Body of pancreas (tissue), 4 donors: ENCODE measurements around the gene NPAS1. TPM values are rescaled to one million over a fixed set of nuclear protein-coding genes. Genes with fewer than 3 reads are reported as not detected.

Experiments
- ATAC-seq: fragments of 150-250 bp; one replicate; pipeline ENCODE4 v1.9.1; 2016
- DNase-seq, 4 donors: peaks; one replicate each; pipeline ENCODE4 v3.0.0-alpha.2; 2019
- H3K27ac ChIP-seq, 4 donors: fragments of 200-600 bp; sonication (generic); 1 replicate in 3 of 4; 2 replicates in 1 of 4; pipeline versions ENCODE4 v1.5.1 to v1.6.1; 2016 to 2019; ENCODE audit warnings: mild to moderate bottlenecking in 1 of 4, mixed read lengths in 1 of 4, moderate library complexity in 1 of 4
- H3K27me3 ChIP-seq, 2 donors: fragments of 200-600 bp; sonication (generic); one replicate each; pipeline ENCODE4 v1.6.0; 2016; ENCODE audit warnings: mild to moderate bottlenecking in 1 of 2
- H3K36me3 ChIP-seq, 2 donors: fragments of 200-600 bp; sonication (generic); replicated peaks in 1 of 2; 2 replicates each; pipeline ENCODE4 v1.5.1; 2016; ENCODE audit warnings: low read depth in 2 of 2; ENCODE audit not compliant: insufficient read depth in 1 of 2
- H3K4me1 ChIP-seq: fragments of 200-600 bp; sonication (generic); one replicate; pipeline ENCODE4 v1.6.0; 2016
- H3K4me3 ChIP-seq, 2 donors: fragments of 200-600 bp; sonication (generic); 1 replicate in 1 of 2; 2 replicates in 1 of 2; pipeline ENCODE4 v1.5.1; 2016 to 2019
- H3K9me3 ChIP-seq, 3 donors: fragments of 200-600 bp; sonication (generic); 1 replicate in 2 of 3; 2 replicates in 1 of 3; pipeline ENCODE4 v1.5.1; 2016
- POLR2A ChIP-seq, 3 donors: fragments of 450-650 bp; IDR thresholded peaks; one replicate each; pipeline ENCODE4 v1.6.1; 2016; ENCODE audit warnings: antibody characterized with exemption in 3 of 3, mild to moderate bottlenecking in 2 of 3
- WGBS, 2 donors: methylation state at CpG; one replicate each; pipeline ENCODE4 v1.1.5; 2017; 5-methylcytosine and 5-hydroxymethylcytosine counted together
- intact Hi-C: fragments of 100-400 bp; cut with DNase I; formaldehyde crosslinking; loops from one replicate; pipeline ENCODE4 v1.15.1; 2023
- total RNA-seq, 2 donors: library from RNA; depleted of rRNA; stranded (reverse); fragments of >200 nt; gene quantifications; one replicate each; pipeline ENCODE4 v1.1.0, GENCODE V29; 2016
- TF ChIP-seq, protein P1 (sequence below), 7 experiments: fragments of 450-650 bp in 4 of 7; fragments of 200-600 bp in 3 of 7; sonication (generic) in 3 of 7; IDR thresholded peaks; one replicate each; pipeline ENCODE4 v1.5.1; 2016 to 2019; ENCODE audit warnings: antibody characterized with exemption in 7 of 7

The NPAS1 gene
- total RNA-seq, 2 donors from 2014 or later = not detected

DNA sequence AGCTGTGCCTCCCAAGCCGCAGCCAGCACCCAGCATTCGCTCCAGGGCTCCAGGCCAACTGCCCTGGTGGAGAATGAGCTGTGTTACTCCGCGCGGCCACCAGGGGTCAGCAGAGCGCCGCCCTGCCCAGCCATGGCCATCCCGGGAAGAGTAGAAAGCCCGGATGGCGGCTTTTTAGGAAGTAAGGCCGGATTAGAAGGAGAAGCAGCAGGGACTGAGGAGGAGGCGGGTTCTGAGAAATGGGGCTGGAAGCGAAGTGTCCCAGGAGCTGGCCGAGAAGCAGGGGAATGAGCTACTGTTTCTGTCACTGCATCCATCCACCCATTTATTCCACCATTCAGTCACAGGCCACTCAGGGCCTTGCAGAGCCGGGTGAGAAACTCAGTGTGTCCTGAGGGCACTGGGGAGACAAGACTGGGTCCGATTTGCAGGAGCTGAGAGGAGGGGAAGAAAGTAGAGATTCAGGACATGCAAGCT is 6.6 kb upstream of the NPAS1 start:
- no peak for TF ChIP-seq POLR2A (IDR thresholded peaks at IDR 0.05)
- TF ChIP-seq, protein P1, sequence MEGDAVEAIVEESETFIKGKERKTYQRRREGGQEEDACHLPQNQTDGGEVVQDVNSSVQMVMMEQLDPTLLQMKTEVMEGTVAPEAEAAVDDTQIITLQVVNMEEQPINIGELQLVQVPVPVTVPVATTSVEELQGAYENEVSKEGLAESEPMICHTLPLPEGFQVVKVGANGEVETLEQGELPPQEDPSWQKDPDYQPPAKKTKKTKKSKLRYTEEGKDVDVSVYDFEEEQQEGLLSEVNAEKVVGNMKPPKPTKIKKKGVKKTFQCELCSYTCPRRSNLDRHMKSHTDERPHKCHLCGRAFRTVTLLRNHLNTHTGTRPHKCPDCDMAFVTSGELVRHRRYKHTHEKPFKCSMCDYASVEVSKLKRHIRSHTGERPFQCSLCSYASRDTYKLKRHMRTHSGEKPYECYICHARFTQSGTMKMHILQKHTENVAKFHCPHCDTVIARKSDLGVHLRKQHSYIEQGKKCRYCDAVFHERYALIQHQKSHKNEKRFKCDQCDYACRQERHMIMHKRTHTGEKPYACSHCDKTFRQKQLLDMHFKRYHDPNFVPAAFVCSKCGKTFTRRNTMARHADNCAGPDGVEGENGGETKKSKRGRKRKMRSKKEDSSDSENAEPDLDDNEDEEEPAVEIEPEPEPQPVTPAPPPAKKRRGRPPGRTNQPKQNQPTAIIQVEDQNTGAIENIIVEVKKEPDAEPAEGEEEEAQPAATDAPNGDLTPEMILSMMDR (IDR thresholded peaks at IDR 0.05) = peak; percentile 95 to 99 (median 97)
- H3K9me3 ChIP-seq = no peaks in the 10 kb centered on the region
- H3K4me1 ChIP-seq = peaks cover 6% of the 10 kb centered on the region
- ATAC-seq (peak; percentile 100), DNase-seq (peak; percentile 81 to 89 (median 85))
- H3K36me3 ChIP-seq = no peaks in the 10 kb centered on the region
- intact Hi-C loops = no loop called here
- H3K27me3 ChIP-seq = no peaks in the 10 kb centered on the region
- H3K27ac ChIP-seq = no peak overlapping the region
- 8 to 12% methylated on average over 14 to 16 of the region's 16 CpGs for WGBS, 2 donors
- no peak overlapping the region for H3K4me3 ChIP-seq

DNA sequence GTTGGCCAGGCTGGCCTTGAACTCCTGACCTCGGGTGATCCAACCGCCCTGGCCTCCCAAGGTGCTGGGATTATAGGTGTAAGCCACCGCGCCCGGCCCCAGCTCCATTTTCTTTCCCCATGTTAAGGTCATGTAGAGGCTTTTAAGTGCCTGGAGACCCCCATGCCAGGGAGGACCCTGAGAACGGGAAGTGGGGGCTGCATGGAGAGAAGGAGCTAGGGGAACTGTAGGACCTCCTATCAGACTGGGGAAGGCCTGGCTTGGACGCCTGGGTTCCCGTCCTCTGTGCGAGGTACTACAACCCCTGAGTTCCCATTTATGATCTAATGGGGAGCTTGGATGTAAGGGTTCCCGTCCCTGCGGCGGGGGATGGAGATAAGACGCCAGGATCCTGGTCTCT is 714 bp upstream of the NPAS1 start:
- ATAC-seq (no peak), DNase-seq (no peak)
- intact Hi-C loops = no loop called here
- H3K4me3 ChIP-seq = no peak overlapping the region
- WGBS, 2 donors = 31 to 56% methylated on average over 8 to 13 of the region's 13 CpGs
- H3K9me3 ChIP-seq = no peaks in the 10 kb centered on the region
- peaks cover 0 to 37% of the 10 kb centered on the region in 2 donors for H3K27me3 ChIP-seq
- TF ChIP-seq POLR2A (IDR thresholded peaks at IDR 0.05) = no peak
- TF ChIP-seq, protein P1 (IDR thresholded peaks at IDR 0.05) = no peak
- H3K27ac ChIP-seq = no peak overlapping the region
- H3K4me1 ChIP-seq = peaks cover 32% of the 10 kb centered on the region
- H3K36me3 ChIP-seq = no peaks in the 10 kb centered on the region

DNA sequence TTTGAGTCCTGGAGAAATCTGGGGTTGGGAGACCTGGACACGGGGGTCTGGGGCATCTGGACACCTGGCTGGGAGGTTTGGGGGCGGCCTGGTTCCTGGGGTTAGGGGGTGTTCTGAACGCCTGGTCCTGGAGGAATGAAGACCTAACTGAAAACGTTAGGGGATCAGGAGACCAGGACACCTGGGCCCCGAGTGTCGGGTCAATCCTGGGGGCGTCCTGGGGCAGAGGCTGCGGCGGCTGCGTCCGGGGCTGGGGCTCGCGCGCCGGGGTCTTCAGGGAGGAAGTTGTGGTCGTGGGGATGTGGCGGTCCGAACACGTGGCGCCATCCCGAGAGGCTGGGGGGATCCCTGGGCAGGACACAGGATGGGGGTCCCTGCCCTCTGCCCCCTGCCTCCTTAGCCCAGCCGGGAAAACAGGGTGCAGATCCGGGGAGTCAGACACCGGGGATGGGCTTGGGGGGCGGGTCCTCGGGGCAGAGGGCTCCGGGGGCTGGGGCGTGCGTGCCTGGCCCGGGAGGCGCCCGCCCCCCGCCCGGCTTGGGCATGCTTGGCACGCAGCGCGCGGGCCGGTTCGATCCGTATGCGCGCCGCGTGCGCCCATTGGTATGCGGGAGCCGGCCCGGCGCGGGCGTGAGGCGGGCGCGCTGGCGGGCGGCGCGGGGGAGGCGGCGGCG is 632 bp downstream of the NPAS1 start:
- ATAC-seq (no peak), DNase-seq (no peak)
- WGBS, 2 donors = 3 to 5% methylated on average over 15 to 44 of the region's 62 CpGs
- TF ChIP-seq, protein P1 (IDR thresholded peaks at IDR 0.05) = no peak
- no peak for TF ChIP-seq POLR2A (IDR thresholded peaks at IDR 0.05)
- Histone ChIP-seq H3K27me3 (peaks cover 0 to 41% of the 10 kb centered on the region in 2 donors), H3K36me3 (no peaks in the 10 kb centered on the region), H3K9me3 (no peaks in the 10 kb centered on the region), H3K27ac (no peak overlapping the region), H3K4me1 (peaks cover 32% of the 10 kb centered on the region), H3K4me3 (no peak overlapping the region)
- intact Hi-C loops = no loop called here

DNA sequence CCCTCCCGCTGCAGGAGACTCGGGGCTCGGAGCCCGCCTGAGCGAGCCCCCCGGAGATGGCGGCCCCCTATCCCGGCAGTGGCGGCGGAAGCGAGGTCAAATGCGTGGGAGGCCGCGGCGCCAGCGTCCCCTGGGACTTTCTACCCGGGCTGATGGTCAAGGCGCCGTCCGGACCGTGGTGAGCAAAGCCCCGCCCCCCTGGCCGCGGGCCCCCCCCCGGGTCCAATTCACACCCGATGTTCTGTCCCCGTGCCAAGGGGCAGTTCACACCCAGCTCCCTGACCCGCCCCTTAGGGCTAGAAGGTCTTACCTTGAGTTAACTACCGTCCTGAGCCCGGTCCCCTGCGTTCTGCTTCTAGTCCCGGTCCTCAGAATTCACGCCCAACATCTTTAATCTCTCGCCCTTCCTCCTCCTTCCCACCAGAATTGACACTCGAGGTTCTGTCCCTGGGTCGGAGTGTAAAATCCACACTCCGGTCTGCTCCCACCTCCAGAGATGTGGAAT is 1.4 kb downstream of the NPAS1 start:
- H3K9me3 ChIP-seq = no peaks in the 10 kb centered on the region
- DNase-seq = no peak
- H3K4me1 ChIP-seq = peaks cover 32% of the 10 kb centered on the region
- H3K36me3 ChIP-seq = no peaks in the 10 kb centered on the region
- ATAC-seq = no peak
- TF ChIP-seq, protein P1 (IDR thresholded peaks at IDR 0.05) = no peak
- no peak for TF ChIP-seq POLR2A (IDR thresholded peaks at IDR 0.05)
- intact Hi-C loops = no loop called here
- 2 to 4% methylated on average over 9 to 36 of the region's 37 CpGs for WGBS, 2 donors
- no peak overlapping the region for H3K4me3 ChIP-seq
- no peak overlapping the region for H3K27ac ChIP-seq
- H3K27me3 ChIP-seq = peaks cover 0 to 41% of the 10 kb centered on the region in 2 donors
